H9 (cell line): Measurements from ENCODE around the gene ZFYVE28. TPM values are rescaled to one million over a fixed set of nuclear protein-coding genes. Genes with fewer than 3 reads are reported as not detected.

ENCODE experiments used
- DNase-seq: peaks from one replicate; pipeline ENCODE4 v3.0.0-alpha.2; 2017
- H2AFZ ChIP-seq: one replicate; pipeline ENCODE4 v1.6.1; 2013; ENCODE audit warnings: mild to moderate bottlenecking, low read length, control low read depth, moderate library complexity
- H2AK5ac ChIP-seq: 2 replicates; pipeline ENCODE4 v1.6.1; 2013; ENCODE audit warnings: low read length, control low read depth, mixed read lengths; ENCODE audit not compliant: insufficient read length
- H2BK120ac ChIP-seq: one replicate; pipeline ENCODE4 v1.6.1; 2013; ENCODE audit warnings: low read depth, mild to moderate bottlenecking, low read length, control low read depth, inconsistent platforms; ENCODE audit not compliant: poor library complexity, severe bottlenecking
- H2BK12ac ChIP-seq: 2 replicates; pipeline ENCODE4 v1.6.1; 2013; ENCODE audit warnings: low read length, control low read depth, mixed read lengths, low read depth; ENCODE audit not compliant: insufficient read length
- H2BK15ac ChIP-seq: 2 replicates; pipeline ENCODE4 v1.6.1; 2013; ENCODE audit warnings: low read depth, low read length, control low read depth
- H2BK20ac ChIP-seq: one replicate; pipeline ENCODE4 v1.6.1; 2013; ENCODE audit warnings: low read depth, mild to moderate bottlenecking, low read length, control low read depth, inconsistent platforms; ENCODE audit not compliant: poor library complexity, severe bottlenecking
- H2BK5ac ChIP-seq: 2 replicates; pipeline ENCODE4 v1.6.1; 2013; ENCODE audit warnings: low read length, control low read depth, mixed read lengths; ENCODE audit not compliant: insufficient read length
- H3K14ac ChIP-seq: 2 replicates; pipeline ENCODE4 v1.6.1; 2013; ENCODE audit warnings: low read length, control low read depth; ENCODE audit not compliant: insufficient read depth
- H3K18ac ChIP-seq: 2 replicates; pipeline ENCODE4 v1.6.1; 2013; ENCODE audit warnings: low read depth, mild to moderate bottlenecking, mixed read lengths, low read length, control low read depth; ENCODE audit not compliant: insufficient read length
- H3K23ac ChIP-seq: 2 replicates; pipeline ENCODE4 v1.6.1; 2013; ENCODE audit warnings: low read length, control low read depth, mixed read lengths, low read depth; ENCODE audit not compliant: insufficient read length
- H3K23me2 ChIP-seq: 2 replicates; pipeline ENCODE4 v1.6.1; 2013; ENCODE audit warnings: low read depth, mild to moderate bottlenecking, mixed read lengths, low read length, control low read depth; ENCODE audit not compliant: insufficient read length, poor library complexity, severe bottlenecking
- H3K27ac ChIP-seq: 2 replicates; pipeline ENCODE4 v1.5.1; 2013; ENCODE audit warnings: low read length, control low read depth, mixed read lengths, low read depth; ENCODE audit not compliant: insufficient read length
- H3K27me3 ChIP-seq: 2 replicates; pipeline ENCODE4 v1.6.1; 2013; ENCODE audit warnings: low read length, control low read depth, inconsistent platforms; ENCODE audit not compliant: insufficient read depth
- H3K4ac ChIP-seq: 2 replicates; pipeline ENCODE4 v1.6.1; 2013; ENCODE audit warnings: low read depth, mild to moderate bottlenecking, control low read depth, inconsistent platforms, low read length, moderate library complexity
- H3K4me1 ChIP-seq: 2 replicates; pipeline ENCODE4 v1.6.1; 2013; ENCODE audit warnings: low read length, control low read depth, inconsistent platforms; ENCODE audit not compliant: insufficient read depth
- H3K4me2 ChIP-seq: 2 replicates; pipeline ENCODE4 v1.6.1; 2013; ENCODE audit warnings: low read length, control low read depth, mixed read lengths; ENCODE audit not compliant: insufficient read length, insufficient read depth
- H3K56ac ChIP-seq: 2 replicates; pipeline ENCODE4 v1.6.1; 2013; ENCODE audit warnings: low read depth, mild to moderate bottlenecking, mixed read lengths, low read length, control low read depth; ENCODE audit not compliant: insufficient read length
- H3K79me1 ChIP-seq: 2 replicates; pipeline ENCODE4 v1.6.1; 2013; ENCODE audit warnings: low read depth, mild to moderate bottlenecking, moderate library complexity, low read length, control low read depth, inconsistent platforms; ENCODE audit not compliant: insufficient read depth, poor library complexity, severe bottlenecking
- H3K79me2 ChIP-seq: 2 replicates; pipeline ENCODE4 v1.6.1; 2013; ENCODE audit warnings: low read length, control low read depth, inconsistent platforms; ENCODE audit not compliant: insufficient read depth
- H3K9ac ChIP-seq: 2 replicates; pipeline ENCODE4 v1.6.1; 2013; ENCODE audit warnings: low read length, control low read depth, mixed read lengths; ENCODE audit not compliant: insufficient read length; ENCODE audit errors: extremely low read depth
- H3K9me3 ChIP-seq: one replicate; pipeline ENCODE4 v1.6.1; 2013; ENCODE audit warnings: low read depth, low read length, inconsistent platforms; ENCODE audit not compliant: control insufficient read depth
- H3T11ph ChIP-seq: one replicate; pipeline ENCODE4 v1.6.1; 2013; ENCODE audit warnings: mild to moderate bottlenecking, low read length, control low read depth, inconsistent platforms
- H4K20me1 ChIP-seq: one replicate; pipeline ENCODE4 v1.6.1; 2013; ENCODE audit not compliant: control insufficient read depth, insufficient read length, insufficient read depth
- H4K5ac ChIP-seq: 2 replicates; pipeline ENCODE4 v1.6.1; 2013; ENCODE audit warnings: low read depth, mild to moderate bottlenecking, mixed read lengths, low read length, control low read depth; ENCODE audit not compliant: insufficient read length
- H4K8ac ChIP-seq: replicated peaks from 2 replicates; pipeline ENCODE4 v1.6.1; 2013; ENCODE audit warnings: low read length, control low read depth, mixed read lengths, low read depth; ENCODE audit not compliant: insufficient read length
- H4K91ac ChIP-seq: 2 replicates; pipeline ENCODE4 v1.6.1; 2013; ENCODE audit warnings: low read depth, mild to moderate bottlenecking, moderate library complexity, mixed read lengths, low read length, control low read depth; ENCODE audit not compliant: insufficient read length
- H3K27ac Mint-ChIP-seq, 3 experiments: 2 replicates in 2 of 3; 3 replicates in 1 of 3; pipeline ENCODE4 v1.8.0; 2020 to 2021; ENCODE audit warnings: mixed read lengths in 3 of 3, mild to moderate bottlenecking in 1 of 3, moderate library complexity in 1 of 3
- H3K27me3 Mint-ChIP-seq: 2 replicates; pipeline ENCODE4 v1.8.0; 2021; ENCODE audit warnings: low read depth, mild to moderate bottlenecking, moderate library complexity, mixed read lengths
- H3K36me3 Mint-ChIP-seq, 3 experiments: 2 replicates in 2 of 3; 3 replicates in 1 of 3; pipeline ENCODE4 v1.8.0; 2020 to 2021; ENCODE audit warnings: low read depth in 3 of 3, mixed read lengths in 3 of 3; ENCODE audit not compliant: insufficient read depth in 1 of 3
- H3K4me1 Mint-ChIP-seq, 2 experiments: 2 replicates each; pipeline ENCODE4 v1.8.0; 2020; ENCODE audit warnings: mixed read lengths in 2 of 2
- H3K4me3 Mint-ChIP-seq, 2 experiments: 2 replicates in 1 of 2; 3 replicates in 1 of 2; pipeline ENCODE4 v1.8.0; 2020 to 2021; ENCODE audit warnings: mild to moderate bottlenecking in 2 of 2, mixed read lengths in 2 of 2, moderate library complexity in 1 of 2
- H3K9me3 Mint-ChIP-seq, 2 experiments: 2 replicates in 1 of 2; 3 replicates in 1 of 2; pipeline ENCODE4 v1.8.0; 2020; ENCODE audit warnings: mild to moderate bottlenecking in 2 of 2, mixed read lengths in 2 of 2, moderate library complexity in 1 of 2
- WGBS: extraction: QIAGEN DNeasy Blood & Tissue Kit; methylation state at CpG from one replicate; pipeline ENCODE4 v1.1.7; 2013; ENCODE audit warnings: missing lambda C conversion rate, low lambda C conversion rate, mixed read lengths; ENCODE audit not compliant: insufficient read length; ENCODE audit errors: extremely low coverage; 5-methylcytosine and 5-hydroxymethylcytosine counted together
- total RNA-seq: library from RNA; stranded (reverse); gene quantifications from 2 replicates; pipeline ENCODE4 v1.2.1, GENCODE V29; 2021
- TF ChIP-seq, protein P1 (sequence below): fragments of 200-600 bp; sonication (generic); conservative IDR thresholded peaks from 3 replicates; pipeline ENCODE4 v1.8.0; 2021; ENCODE audit warnings: antibody characterized with exemption, mild to moderate bottlenecking

ZFYVE28 gene
- total RNA-seq, 1 experiment from 2014 or later, result 0.98 TPM

- Mint-ChIP-seq H3K27ac (no peak overlapping the region), H3K4me1 (peaks cover 11 to 13% of the 10 kb centered on the region in 2 experiments), H3K9me3 (no peaks in the 10 kb centered on the region), H3K27me3 (no peaks in the 10 kb centered on the region), H3K36me3 (peaks cover 4 to 7% (median 4%) of the 10 kb centered on the region in 3 experiments; a peak in 4 of 7 replicates), H3K4me3 (peak overlapping the region; percentile 41 to 79; a peak in 3 of 5 replicates)
- no peak overlapping the region for H3T11ph ChIP-seq
- no peak overlapping the region for H3K56ac ChIP-seq
- no peak overlapping the region for H4K5ac ChIP-seq
- no peak overlapping the region for H3K9ac ChIP-seq
- no peak overlapping the region for H2BK20ac ChIP-seq
- no peaks in the 10 kb centered on the region for H3K79me1 ChIP-seq
- no peak overlapping the region for H4K91ac ChIP-seq
- no peak overlapping the region for H3K14ac ChIP-seq
- TF ChIP-seq, protein P1, sequence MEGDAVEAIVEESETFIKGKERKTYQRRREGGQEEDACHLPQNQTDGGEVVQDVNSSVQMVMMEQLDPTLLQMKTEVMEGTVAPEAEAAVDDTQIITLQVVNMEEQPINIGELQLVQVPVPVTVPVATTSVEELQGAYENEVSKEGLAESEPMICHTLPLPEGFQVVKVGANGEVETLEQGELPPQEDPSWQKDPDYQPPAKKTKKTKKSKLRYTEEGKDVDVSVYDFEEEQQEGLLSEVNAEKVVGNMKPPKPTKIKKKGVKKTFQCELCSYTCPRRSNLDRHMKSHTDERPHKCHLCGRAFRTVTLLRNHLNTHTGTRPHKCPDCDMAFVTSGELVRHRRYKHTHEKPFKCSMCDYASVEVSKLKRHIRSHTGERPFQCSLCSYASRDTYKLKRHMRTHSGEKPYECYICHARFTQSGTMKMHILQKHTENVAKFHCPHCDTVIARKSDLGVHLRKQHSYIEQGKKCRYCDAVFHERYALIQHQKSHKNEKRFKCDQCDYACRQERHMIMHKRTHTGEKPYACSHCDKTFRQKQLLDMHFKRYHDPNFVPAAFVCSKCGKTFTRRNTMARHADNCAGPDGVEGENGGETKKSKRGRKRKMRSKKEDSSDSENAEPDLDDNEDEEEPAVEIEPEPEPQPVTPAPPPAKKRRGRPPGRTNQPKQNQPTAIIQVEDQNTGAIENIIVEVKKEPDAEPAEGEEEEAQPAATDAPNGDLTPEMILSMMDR, result no peak
- no peaks in the 10 kb centered on the region for H3K79me2 ChIP-seq
- no peaks in the 10 kb centered on the region for H3K9me3 ChIP-seq
- H3K27ac ChIP-seq, result no peak overlapping the region
- peaks cover 2% of the 10 kb centered on the region for H4K20me1 ChIP-seq
- H3K4me1 ChIP-seq, result peaks cover 2% of the 10 kb centered on the region; the same call in 1 of the 2 replicates
- peaks cover 9% of the 10 kb centered on the region for H3K23me2 ChIP-seq
- DNase-seq, result no peak
- H2AFZ ChIP-seq, result no peak overlapping the region
- H2BK120ac ChIP-seq, result no peak overlapping the region
- no peak overlapping the region for H3K4me2 ChIP-seq
- no peak overlapping the region for H2BK5ac ChIP-seq
- no peak overlapping the region for H4K8ac ChIP-seq
- no peak overlapping the region for H2BK15ac ChIP-seq
- no peak overlapping the region for H2AK5ac ChIP-seq
- H2BK12ac ChIP-seq, result no peak overlapping the region
- no peak overlapping the region for H3K18ac ChIP-seq
- H3K4ac ChIP-seq, result no peak overlapping the region
- no CpG with 5 or more reads among the region's 15 CpGs for WGBS
- no peak overlapping the region for H3K23ac ChIP-seq
- H3K27me3 ChIP-seq, result no peaks in the 10 kb centered on the region
These were observed 158.7 kb downstream of the ZFYVE28 start for GRCh38 chr4:2259541-2260343.
